Left lung (tissue), 10 donors: ENCODE measurements around the gene PCNX2. TPM values are rescaled to one million over a fixed set of nuclear protein-coding genes. Genes with fewer than 3 reads are reported as not detected.

Experiments used
- ATAC-seq: fragments of 200-7000 bp; cut with Tn5 transposase; one replicate; pipeline ENCODE4 v1.9.1; 2020; ENCODE audit warnings: moderate library complexity
- DNase-seq, 4 donors: peaks; one replicate each; pipeline ENCODE4 v3.0.0-alpha.2; 2013 to 2020
- H3K27ac ChIP-seq, 2 donors: fragments of 200-600 bp; sonication (generic) in 1 of 2; one replicate each; pipeline versions ENCODE4 v1.5.0 to v1.8.0; 2020 to 2021
- H3K27me3 ChIP-seq, 2 donors: fragments of 200-600 bp; sonication (generic) in 1 of 2; one replicate each; pipeline versions ENCODE4 v1.5.0 to v1.8.0; 2020 to 2021
- H3K36me3 ChIP-seq, 2 donors: fragments of 200-600 bp; sonication (generic) in 1 of 2; one replicate each; pipeline versions ENCODE4 v1.5.0 to v1.8.0; 2020 to 2021
- H3K4me1 ChIP-seq, 2 donors: fragments of 200-600 bp; one replicate each; pipeline ENCODE4 v1.8.0; 2021
- H3K4me3 ChIP-seq, 2 donors: fragments of 200-600 bp; sonication (generic) in 1 of 2; one replicate each; pipeline versions ENCODE4 v1.5.0 to v1.8.0; 2020 to 2021; ENCODE audit warnings: mild to moderate bottlenecking in 1 of 2
- H3K9me3 ChIP-seq, 2 donors: fragments of 200-600 bp; sonication (generic) in 1 of 2; one replicate each; pipeline versions ENCODE4 v1.5.0 to v1.8.0; 2020 to 2021
- CTCF ChIP-seq, 2 donors: fragments of 200-600 bp; sonication (generic) in 1 of 2; IDR thresholded peaks; one replicate each; pipeline versions ENCODE4 v1.5.0 to v1.8.0; 2021; ENCODE audit warnings: antibody characterized with exemption in 2 of 2
- intact Hi-C, 2 donors: fragments of 100-400 bp; cut with DNase I; formaldehyde crosslinking; loops; one replicate each; pipeline versions ENCODE4 v1.11.2 to v1.14.2; 2022
- polyA plus RNA-seq, 6 donors: library from polyadenylated mRNA; unstranded; fragments of 120-200 nt; gene quantifications; one replicate each; pipeline ENCODE4 v1.2.1, GENCODE V29; 2013; ENCODE audit not compliant: insufficient read length in 6 of 6
- total RNA-seq, 2 donors: library from RNA; stranded (reverse); fragmentation: NEBNext Ultra II Directional; extraction: Animal tissue kit (Norgen Biotek cat#: 25700); gene quantifications; one replicate each; pipeline ENCODE4 v1.2.1, GENCODE V29; 2021
- donor health status: DM: no; HTN: yes; CAD: no.
- donor health status: DM: no; HTN: no; CAD: no.

Gene PCNX2
- total and polyA plus RNA-seq, 8 donors = 9.2 to 14.7 (median 11.3) TPM

GRCh38 chr1:233015965-233016364 is 279.6 kb downstream of the PCNX2 start:
- no peak for TF ChIP-seq CTCF (IDR thresholded peaks at IDR 0.05)
- intact Hi-C loops = no loop called here
- DNase-seq (no peak), ATAC-seq (no peak)
- Histone ChIP-seq H3K4me1 (no peaks in the 10 kb centered on the region), H3K27ac (no peak overlapping the region), H3K27me3 (no peaks in the 10 kb centered on the region), H3K9me3 (no peaks in the 10 kb centered on the region), H3K4me3 (no peak overlapping the region), H3K36me3 (no peaks in the 10 kb centered on the region)

- Histone ChIP-seq H3K9me3 (no peaks in the 10 kb centered on the region), H3K36me3 (no peaks in the 10 kb centered on the region), H3K4me1 (no peaks in the 10 kb centered on the region), H3K4me3 (no peak overlapping the region), H3K27ac (no peak overlapping the region), H3K27me3 (no peaks in the 10 kb centered on the region)
- ATAC-seq = no peak
- DNase-seq = no peak
- no peak for TF ChIP-seq CTCF (IDR thresholded peaks at IDR 0.05)
- intact Hi-C loops = no loop called here
These were observed 283.5 kb downstream of the PCNX2 start for GRCh38 chr1:233012021-233012420.

GRCh38 chr1:233010146-233010545 is 285.4 kb downstream of the PCNX2 start:
- DNase-seq = no peak
- H3K9me3 ChIP-seq = no peaks in the 10 kb centered on the region
- ATAC-seq = no peak
- intact Hi-C loops = no loop called here
- no peak for TF ChIP-seq CTCF (IDR thresholded peaks at IDR 0.05)
- H3K27ac ChIP-seq = no peak overlapping the region
- H3K27me3 ChIP-seq = no peaks in the 10 kb centered on the region
- H3K36me3 ChIP-seq = no peaks in the 10 kb centered on the region
- H3K4me3 ChIP-seq = no peak overlapping the region
- H3K4me1 ChIP-seq = no peaks in the 10 kb centered on the region

GRCh38 chr1:233006541-233006973 is 289.0 kb downstream of the PCNX2 start:
- no peak for TF ChIP-seq CTCF (IDR thresholded peaks at IDR 0.05)
- DNase-seq = no peak
- H3K9me3 ChIP-seq = no peaks in the 10 kb centered on the region
- no peaks in the 10 kb centered on the region for H3K36me3 ChIP-seq
- no peak for ATAC-seq
- intact Hi-C loops = no loop called here
- no peaks in the 10 kb centered on the region for H3K4me1 ChIP-seq
- H3K27ac ChIP-seq = no peak overlapping the region
- H3K27me3 ChIP-seq = no peaks in the 10 kb centered on the region
- no peak overlapping the region for H3K4me3 ChIP-seq

- intact Hi-C loops = no loop called here
- no peak for ATAC-seq
- Histone ChIP-seq H3K4me1 (no peaks in the 10 kb centered on the region), H3K27ac (no peak overlapping the region), H3K27me3 (no peaks in the 10 kb centered on the region), H3K4me3 (no peak overlapping the region), H3K9me3 (no peaks in the 10 kb centered on the region), H3K36me3 (no peaks in the 10 kb centered on the region)
- no peak for DNase-seq
- TF ChIP-seq CTCF (IDR thresholded peaks at IDR 0.05) = no peak
These were observed 289.4 kb downstream of the PCNX2 start for GRCh38 chr1:233006108-233006507.
